Gastrocnemius medialis (tissue), 4 donors: Measurements from ENCODE around the gene GCA.

Experiments used
- POLR2A ChIP-seq, 2 donors: fragments of 450-650 bp; IDR thresholded peaks; one replicate each; pipeline ENCODE4 v1.6.1; 2017; ENCODE audit warnings: antibody characterized with exemption in 2 of 2, mild to moderate bottlenecking in 2 of 2, moderate library complexity in 2 of 2
- TF ChIP-seq, protein P1 (sequence below), 5 experiments: fragments of 450-650 bp in 3 of 5; fragments of 200-600 bp in 2 of 5; sonication (generic) in 2 of 5; IDR thresholded peaks in 4 of 5; conservative IDR thresholded peaks in 1 of 5; 1 replicate in 4 of 5; 2 replicates in 1 of 5; pipeline ENCODE4 v1.5.1; 2016 to 2019; ENCODE audit warnings: antibody characterized with exemption in 5 of 5, mild to moderate bottlenecking in 3 of 5, moderate library complexity in 3 of 5

DNA sequence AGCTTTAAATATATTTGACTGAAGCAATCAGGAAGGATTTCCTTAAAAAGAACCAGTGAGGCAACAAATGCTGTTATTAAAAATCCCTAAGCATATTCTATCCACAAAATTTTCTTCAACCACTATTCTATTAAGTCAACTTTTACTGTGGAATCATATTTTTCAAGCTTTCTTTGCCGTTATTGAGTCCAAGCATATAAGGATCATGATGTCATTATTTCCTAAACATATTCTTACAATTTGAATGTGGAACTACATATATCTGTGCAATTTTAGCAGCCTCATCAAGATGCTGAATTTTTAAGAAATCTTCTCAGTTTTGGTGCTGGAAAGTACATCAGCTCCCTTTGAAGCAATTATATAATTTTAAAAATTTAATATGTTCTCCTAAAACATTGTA is 31.1 kb upstream of the GCA start:
- TF ChIP-seq, protein P1, sequence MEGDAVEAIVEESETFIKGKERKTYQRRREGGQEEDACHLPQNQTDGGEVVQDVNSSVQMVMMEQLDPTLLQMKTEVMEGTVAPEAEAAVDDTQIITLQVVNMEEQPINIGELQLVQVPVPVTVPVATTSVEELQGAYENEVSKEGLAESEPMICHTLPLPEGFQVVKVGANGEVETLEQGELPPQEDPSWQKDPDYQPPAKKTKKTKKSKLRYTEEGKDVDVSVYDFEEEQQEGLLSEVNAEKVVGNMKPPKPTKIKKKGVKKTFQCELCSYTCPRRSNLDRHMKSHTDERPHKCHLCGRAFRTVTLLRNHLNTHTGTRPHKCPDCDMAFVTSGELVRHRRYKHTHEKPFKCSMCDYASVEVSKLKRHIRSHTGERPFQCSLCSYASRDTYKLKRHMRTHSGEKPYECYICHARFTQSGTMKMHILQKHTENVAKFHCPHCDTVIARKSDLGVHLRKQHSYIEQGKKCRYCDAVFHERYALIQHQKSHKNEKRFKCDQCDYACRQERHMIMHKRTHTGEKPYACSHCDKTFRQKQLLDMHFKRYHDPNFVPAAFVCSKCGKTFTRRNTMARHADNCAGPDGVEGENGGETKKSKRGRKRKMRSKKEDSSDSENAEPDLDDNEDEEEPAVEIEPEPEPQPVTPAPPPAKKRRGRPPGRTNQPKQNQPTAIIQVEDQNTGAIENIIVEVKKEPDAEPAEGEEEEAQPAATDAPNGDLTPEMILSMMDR (IDR thresholded peaks at IDR 0.05 in 4 of 5, conservative IDR thresholded peaks at IDR 0.05 in 1 of 5), result no peak
- TF ChIP-seq POLR2A (IDR thresholded peaks at IDR 0.05), result no peak
